Measurements from ENCODE around the gene EPB41L1.

DNA sequence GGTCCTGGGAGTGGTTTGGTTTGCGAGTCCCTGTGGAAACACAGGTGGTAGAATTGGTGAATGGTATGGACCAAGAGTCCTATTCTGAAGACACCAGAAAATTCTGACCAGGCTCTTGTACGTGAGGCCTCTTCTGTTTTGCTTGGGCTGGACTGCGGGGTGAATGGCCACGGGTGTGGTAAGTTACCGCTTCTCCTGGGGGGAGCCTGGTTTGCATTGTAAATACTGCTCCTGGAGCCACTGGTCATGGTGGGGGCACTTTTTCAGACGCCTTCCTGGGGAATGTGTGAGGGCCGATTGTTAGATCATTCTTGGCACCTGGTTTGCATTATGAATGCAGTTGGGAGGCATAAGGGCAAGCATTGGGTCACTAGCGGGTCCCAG, 25.4 kb upstream of the EPB41L1 start:
- no peak for TF ChIP-seq POLR2A (IDR thresholded peaks at IDR 0.05)
- TF ChIP-seq, protein P1, sequence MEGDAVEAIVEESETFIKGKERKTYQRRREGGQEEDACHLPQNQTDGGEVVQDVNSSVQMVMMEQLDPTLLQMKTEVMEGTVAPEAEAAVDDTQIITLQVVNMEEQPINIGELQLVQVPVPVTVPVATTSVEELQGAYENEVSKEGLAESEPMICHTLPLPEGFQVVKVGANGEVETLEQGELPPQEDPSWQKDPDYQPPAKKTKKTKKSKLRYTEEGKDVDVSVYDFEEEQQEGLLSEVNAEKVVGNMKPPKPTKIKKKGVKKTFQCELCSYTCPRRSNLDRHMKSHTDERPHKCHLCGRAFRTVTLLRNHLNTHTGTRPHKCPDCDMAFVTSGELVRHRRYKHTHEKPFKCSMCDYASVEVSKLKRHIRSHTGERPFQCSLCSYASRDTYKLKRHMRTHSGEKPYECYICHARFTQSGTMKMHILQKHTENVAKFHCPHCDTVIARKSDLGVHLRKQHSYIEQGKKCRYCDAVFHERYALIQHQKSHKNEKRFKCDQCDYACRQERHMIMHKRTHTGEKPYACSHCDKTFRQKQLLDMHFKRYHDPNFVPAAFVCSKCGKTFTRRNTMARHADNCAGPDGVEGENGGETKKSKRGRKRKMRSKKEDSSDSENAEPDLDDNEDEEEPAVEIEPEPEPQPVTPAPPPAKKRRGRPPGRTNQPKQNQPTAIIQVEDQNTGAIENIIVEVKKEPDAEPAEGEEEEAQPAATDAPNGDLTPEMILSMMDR (IDR thresholded peaks at IDR 0.05), result no peak

Data from body of pancreas (tissue), 4 donors.